ENCODE data around the gene DDX50. TPM values are rescaled to one million over a fixed set of nuclear protein-coding genes. Genes with fewer than 3 reads are reported as not detected.

DDX50 gene
- total RNA-seq, 4 donors from 2014 or later = 33.0 to 49.6 (median 47.4) TPM

- Histone ChIP-seq H3K9me3 (no peaks in the 10 kb centered on the region), H3K36me3 (peaks cover 0 to 14% (median 6%) of the 10 kb centered on the region in 4 donors), H3K4me1 (peaks cover 45 to 57% (median 56%) of the 10 kb centered on the region in 4 donors), H3K27me3 (no peaks in the 10 kb centered on the region), H3K4me3 (peak overlapping the region; percentile 75 to 97 (median 80)), H3K27ac (replicated peaks in 1 of 4) (peak overlapping the region; percentile 84 to 89 (median 88))
- TF ChIP-seq POLR2AphosphoS5 (IDR thresholded peaks at IDR 0.05) (no peak), POLR2A (IDR thresholded peaks at IDR 0.05; ENCODE audit: low read depth) (no peak), EP300 (IDR thresholded peaks at IDR 0.05) (no peak)
- TF ChIP-seq, protein P1, sequence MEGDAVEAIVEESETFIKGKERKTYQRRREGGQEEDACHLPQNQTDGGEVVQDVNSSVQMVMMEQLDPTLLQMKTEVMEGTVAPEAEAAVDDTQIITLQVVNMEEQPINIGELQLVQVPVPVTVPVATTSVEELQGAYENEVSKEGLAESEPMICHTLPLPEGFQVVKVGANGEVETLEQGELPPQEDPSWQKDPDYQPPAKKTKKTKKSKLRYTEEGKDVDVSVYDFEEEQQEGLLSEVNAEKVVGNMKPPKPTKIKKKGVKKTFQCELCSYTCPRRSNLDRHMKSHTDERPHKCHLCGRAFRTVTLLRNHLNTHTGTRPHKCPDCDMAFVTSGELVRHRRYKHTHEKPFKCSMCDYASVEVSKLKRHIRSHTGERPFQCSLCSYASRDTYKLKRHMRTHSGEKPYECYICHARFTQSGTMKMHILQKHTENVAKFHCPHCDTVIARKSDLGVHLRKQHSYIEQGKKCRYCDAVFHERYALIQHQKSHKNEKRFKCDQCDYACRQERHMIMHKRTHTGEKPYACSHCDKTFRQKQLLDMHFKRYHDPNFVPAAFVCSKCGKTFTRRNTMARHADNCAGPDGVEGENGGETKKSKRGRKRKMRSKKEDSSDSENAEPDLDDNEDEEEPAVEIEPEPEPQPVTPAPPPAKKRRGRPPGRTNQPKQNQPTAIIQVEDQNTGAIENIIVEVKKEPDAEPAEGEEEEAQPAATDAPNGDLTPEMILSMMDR (IDR thresholded peaks at IDR 0.05) = no peak
- DNase-seq (ENCODE audit: extremely low spot score) = peak; percentile 90
- intact Hi-C loops (cut with DNase I) = loop anchor here (10.0 kb wide), 1 partner anchor 195 kb away; the partner anchor contains the start of gene SUPV3L1
- 19% methylated on average over 22 of the region's 22 CpGs for WGBS
Observed at GRCh38 chr10:68989317-68989990, 88.3 kb downstream of the DDX50 start.

DNA sequence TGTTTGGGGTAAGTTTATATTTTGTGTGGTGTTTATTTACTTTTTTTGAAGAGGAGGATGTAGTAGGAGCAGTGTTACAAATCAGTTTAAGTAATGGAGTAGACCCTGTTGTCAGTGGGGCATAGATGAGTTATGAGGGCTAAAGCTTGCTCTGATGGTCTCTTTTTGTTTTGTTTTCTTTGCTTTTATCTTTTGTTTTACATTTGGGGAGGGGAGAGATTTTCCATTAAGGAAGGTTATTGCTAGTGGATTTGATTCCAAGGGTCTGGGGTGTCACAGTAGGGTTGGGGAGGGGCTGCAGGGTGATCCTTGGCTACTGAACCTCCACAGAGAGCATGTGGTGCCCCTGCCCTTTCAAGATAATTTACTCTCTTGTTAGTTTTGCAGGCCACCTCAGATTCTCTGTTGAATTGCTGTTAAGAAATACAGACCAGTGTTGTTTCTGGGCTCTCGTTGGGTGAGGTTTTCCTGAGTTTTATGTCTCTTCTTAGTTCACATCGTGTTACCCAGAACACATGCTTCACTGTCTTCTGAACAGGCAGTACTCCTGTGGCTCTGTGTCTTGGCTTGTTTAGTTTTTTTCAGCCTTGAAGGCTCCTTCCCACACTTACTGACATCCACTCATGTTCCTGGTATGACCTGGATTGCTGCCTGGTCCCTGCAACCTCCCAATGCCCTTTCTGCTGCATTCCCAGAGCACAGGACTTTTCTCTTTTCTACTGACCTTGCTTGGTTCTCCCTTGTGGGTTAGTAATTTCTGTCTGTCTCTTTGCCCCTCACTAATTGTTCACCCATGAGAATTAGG is 91.7 kb downstream of the DDX50 start:
- Histone ChIP-seq H3K27me3 (no peaks in the 10 kb centered on the region), H3K27ac (replicated peaks in 1 of 4) (peak overlapping the region; percentile 59 to 82 (median 68)), H3K9me3 (no peaks in the 10 kb centered on the region), H3K4me3 (peak overlapping the region in 1 of 4 donors; percentile 9), H3K36me3 (no peaks in the 10 kb centered on the region), H3K4me1 (peaks cover 54 to 77% (median 68%) of the 10 kb centered on the region in 4 donors)
- intact Hi-C loops (cut with DNase I) = loop anchor here (5.0 kb wide), 1 partner anchor 129 kb away; the partner anchor contains the start of gene VPS26A
- peak; percentile 91 for DNase-seq (ENCODE audit: extremely low spot score)
- WGBS = 17% methylated on average over 2 of the region's 2 CpGs
- peak; percentile 76 to 84 for TF ChIP-seq POLR2AphosphoS5 (IDR thresholded peaks at IDR 0.05)
- no peak for TF ChIP-seq POLR2A (IDR thresholded peaks at IDR 0.05; ENCODE audit: low read depth)
- peak; percentile 58 for TF ChIP-seq EP300 (IDR thresholded peaks at IDR 0.05)
- TF ChIP-seq, protein P1 (IDR thresholded peaks at IDR 0.05) = no peak

Small RNA genes within 50 kb of the gene (small RNA-seq; reads per million reads assigned to genes)
- gene RNU6-571P = 0 reads per million in 3 donors

Other genes starting within 250 kb of the DDX50 start
- gene CCAR1, start 180.1 kb upstream of the DDX50 start, total RNA-seq = 10 to 100 TPM; 28.5 to 44.4 (median 35.5) TPM
- 10 to 100 TPM in 2 of 4 donors, 1 to 10 TPM in 2; 3.0 to 13.6 (median 10.0) TPM for gene STOX1, start 73.8 kb upstream of the DDX50 start, total RNA-seq
- 10 to 100 TPM; 26.5 to 98.9 (median 30.8) TPM for gene DDX21, start 54.9 kb downstream of the DDX50 start, total RNA-seq
- 10 to 100 TPM; 29.1 to 46.8 (median 38.2) TPM for gene KIFBP, start 87.5 kb downstream of the DDX50 start, total RNA-seq
- 100 to 1,000 TPM in 1 of 4 donors, 10 to 100 TPM in 3; 44.9 to 201 (median 82.3) TPM for gene SRGN, start 186.8 kb downstream of the DDX50 start, total RNA-seq
- gene VPS26A, start 222.9 kb downstream of the DDX50 start, total RNA-seq = 10 to 100 TPM; 31.8 to 47.3 (median 38.4) TPM